Measurements from ENCODE around the gene PRKCE.

PRKCE gene

GRCh38 chr2:46015671-46016070 lies 364.2 kb downstream of the PRKCE start:
- no peak overlapping the region for H3K4me3 ChIP-seq (ENCODE audit: low read depth, low read length)
- no peak for TF ChIP-seq CTCF (IDR thresholded peaks at IDR 0.05; ENCODE audit: borderline replicate concordance, insufficient read depth, low read depth, low read length)

GRCh38 chr2:46016091-46016490 lies 364.6 kb downstream of the PRKCE start:
- no peak for TF ChIP-seq CTCF (IDR thresholded peaks at IDR 0.05; ENCODE audit: borderline replicate concordance, insufficient read depth, low read depth, low read length)
- no peak overlapping the region for H3K4me3 ChIP-seq (ENCODE audit: low read depth, low read length)

GRCh38 chr2:46018773-46019591 lies 367.5 kb downstream of the PRKCE start:
- H3K4me3 ChIP-seq (ENCODE audit: low read depth, low read length), result no peak overlapping the region
- no peak for TF ChIP-seq CTCF (IDR thresholded peaks at IDR 0.05; ENCODE audit: borderline replicate concordance, insufficient read depth, low read depth, low read length)

- TF ChIP-seq CTCF (IDR thresholded peaks at IDR 0.05; ENCODE audit: borderline replicate concordance, insufficient read depth, low read depth, low read length), result no peak
- no peak overlapping the region for H3K4me3 ChIP-seq (ENCODE audit: low read depth, low read length)
Measured at GRCh38 chr2:46020416-46020815, 368.9 kb downstream of the PRKCE start.

- no peak for TF ChIP-seq CTCF (IDR thresholded peaks at IDR 0.05; ENCODE audit: borderline replicate concordance, insufficient read depth, low read depth, low read length)
- no peak overlapping the region for H3K4me3 ChIP-seq (ENCODE audit: low read depth, low read length)
Measured at GRCh38 chr2:46023165-46023854, 371.8 kb downstream of the PRKCE start.

GRCh38 chr2:46024146-46024779 lies 372.8 kb downstream of the PRKCE start:
- H3K4me3 ChIP-seq (ENCODE audit: low read depth, low read length), result no peak overlapping the region
- no peak for TF ChIP-seq CTCF (IDR thresholded peaks at IDR 0.05; ENCODE audit: borderline replicate concordance, insufficient read depth, low read depth, low read length)
